ENCODE data around the gene ABHD2.
A peak's percentile ranks its signal among the peaks of the same experiment; 100 is the strongest.
"Not testable (repeated sequence)": the region's sequence is repeated elsewhere in the genome, so short reads cannot be mapped to it uniquely, and the experiment has no call there.

ABHD2 gene

DNA sequence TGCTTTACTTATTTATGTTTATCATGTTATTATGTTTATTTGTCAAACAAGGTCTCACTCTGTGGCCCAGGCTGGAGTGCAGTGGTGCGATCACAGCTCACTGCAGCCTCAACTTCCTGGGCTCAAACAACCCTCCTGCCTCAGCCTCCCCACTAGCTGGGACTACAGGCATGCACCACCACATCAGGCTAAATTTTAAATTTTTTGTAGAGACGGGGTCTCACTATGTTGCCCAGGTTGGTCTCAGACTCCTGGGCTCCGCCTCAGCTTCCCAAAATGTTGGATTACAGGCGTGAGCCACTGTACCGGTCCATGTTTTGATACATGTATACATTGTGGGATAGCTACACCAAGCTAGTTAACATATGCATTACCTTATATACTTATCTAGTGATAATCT is 1.9 kb upstream of the ABHD2 start:
- POLR2A ChIA-PET; H3K4me3 ChIP-seq (ENCODE audit: low read depth, low read length); H3K36me3 ChIP-seq (ENCODE audit: control insufficient read depth in 2 of 2, insufficient read depth in 1 of 2, low read length in 2 of 2); H3K27ac ChIP-seq (ENCODE audit: extremely low read depth, low read depth, low read length); H3K9me3 ChIP-seq (ENCODE audit: control insufficient read depth, insufficient read depth, low read depth, low read length): not testable (repeated sequence)
- TF ChIP-seq ZNF121 (tag by site-specific recombination; IDR thresholded peaks at IDR 0.05) = 0 out of 2 replicates have a peak, but pooled peaks have one; percentile 48
- peaks cover 22% of the 10 kb centered on the region for H3K4me1 ChIP-seq (ENCODE audit: control insufficient read depth, insufficient read depth, low read length)
- CTCF ChIA-PET = interaction anchor here (0.7 to 7.1 kb wide), 6 partner anchors 9 to 91 kb away, joined by 3 to 55 read pairs (median 4); no protein-coding TSS in a partner anchor

DNA sequence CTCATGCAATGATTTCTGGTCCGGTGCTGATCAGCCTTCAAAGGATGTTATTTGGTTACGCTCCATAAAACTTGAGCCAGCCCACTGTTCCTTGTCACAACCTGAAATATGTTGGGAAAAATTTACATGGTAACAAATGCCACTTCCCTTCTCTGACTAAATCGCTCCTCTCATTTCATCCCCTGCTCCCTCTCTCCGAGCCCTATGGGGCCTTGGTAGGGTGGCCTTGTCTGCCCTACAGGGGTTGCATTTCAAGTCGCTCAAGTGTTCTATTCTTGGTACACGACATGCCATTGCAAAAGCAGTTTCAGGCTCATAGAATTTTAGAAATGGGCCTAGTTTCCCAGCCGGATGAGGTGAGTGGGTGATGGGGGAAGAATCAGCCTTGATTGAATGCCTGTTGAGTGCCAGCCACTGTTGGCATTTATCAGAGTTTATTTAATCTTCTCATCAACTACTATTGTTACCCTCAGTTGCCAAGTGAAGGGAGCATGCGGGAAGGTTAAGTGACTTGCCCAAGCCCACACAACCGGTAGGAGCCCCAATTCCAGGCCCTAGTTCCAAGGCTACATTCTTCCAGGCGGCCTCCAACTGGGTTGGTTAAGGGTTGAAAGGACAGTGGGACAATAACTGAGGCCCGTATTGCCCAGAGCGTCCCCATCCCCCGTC is 961 bp upstream of the ABHD2 start:
- Histone ChIP-seq H3K9me3 (ENCODE audit: control insufficient read depth, insufficient read depth, low read depth, low read length) (no peaks in the 10 kb centered on the region), H3K4me3 (ENCODE audit: low read depth, low read length) (peak overlapping the region; percentile 39), H3K36me3 (ENCODE audit: control insufficient read depth in 2 of 2, insufficient read depth in 1 of 2, low read length in 2 of 2) (no peaks in the 10 kb centered on the region), H3K27ac (ENCODE audit: extremely low read depth, low read depth, low read length) (peak overlapping the region; percentile 27; the same call in 1 of the 2 replicates), H3K4me1 (ENCODE audit: control insufficient read depth, insufficient read depth, low read length) (peaks cover 28% of the 10 kb centered on the region)
- ChIA-PET POLR2A (interaction anchor here (0.7 to 2.4 kb wide), 17 partner anchors 8 to 299 kb away, joined by 3 to 17 read pairs (median 4); no protein-coding TSS in a partner anchor), CTCF (interaction anchor here (0.9 to 7.1 kb wide), 9 partner anchors 10 to 90 kb away, joined by 3 to 55 read pairs (median 5); no protein-coding TSS in a partner anchor)
- TF ChIP-seq, protein P1, sequence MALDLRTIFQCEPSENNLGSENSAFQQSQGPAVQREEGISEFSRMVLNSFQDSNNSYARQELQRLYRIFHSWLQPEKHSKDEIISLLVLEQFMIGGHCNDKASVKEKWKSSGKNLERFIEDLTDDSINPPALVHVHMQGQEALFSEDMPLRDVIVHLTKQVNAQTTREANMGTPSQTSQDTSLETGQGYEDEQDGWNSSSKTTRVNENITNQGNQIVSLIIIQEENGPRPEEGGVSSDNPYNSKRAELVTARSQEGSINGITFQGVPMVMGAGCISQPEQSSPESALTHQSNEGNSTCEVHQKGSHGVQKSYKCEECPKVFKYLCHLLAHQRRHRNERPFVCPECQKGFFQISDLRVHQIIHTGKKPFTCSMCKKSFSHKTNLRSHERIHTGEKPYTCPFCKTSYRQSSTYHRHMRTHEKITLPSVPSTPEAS (tag by site-specific recombination; IDR thresholded peaks at IDR 0.05) = no peak
- 0 out of 2 replicates have a peak, but pooled peaks have one; percentile 22 for TF ChIP-seq ZFP37 (tag by site-specific recombination; IDR thresholded peaks at IDR 0.05)
- TF ChIP-seq, protein P2, sequence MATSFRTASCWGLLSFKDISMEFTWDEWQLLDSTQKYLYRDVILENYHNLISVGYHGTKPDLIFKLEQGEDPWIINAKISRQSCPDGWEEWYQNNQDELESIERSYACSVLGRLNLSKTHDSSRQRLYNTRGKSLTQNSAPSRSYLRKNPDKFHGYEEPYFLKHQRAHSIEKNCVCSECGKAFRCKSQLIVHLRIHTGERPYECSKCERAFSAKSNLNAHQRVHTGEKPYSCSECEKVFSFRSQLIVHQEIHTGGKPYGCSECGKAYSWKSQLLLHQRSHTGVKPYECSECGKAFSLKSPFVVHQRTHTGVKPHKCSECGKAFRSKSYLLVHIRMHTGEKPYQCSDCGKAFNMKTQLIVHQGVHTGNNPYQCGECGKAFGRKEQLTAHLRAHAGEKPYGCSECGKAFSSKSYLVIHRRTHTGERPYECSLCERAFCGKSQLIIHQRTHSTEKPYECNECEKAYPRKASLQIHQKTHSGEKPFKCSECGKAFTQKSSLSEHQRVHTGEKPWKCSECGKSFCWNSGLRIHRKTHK (tag by site-specific recombination; IDR thresholded peaks at IDR 0.05) = no peak
- TF ChIP-seq GLI4 (tag by site-specific recombination; IDR thresholded peaks at IDR 0.05) = 0 out of 2 replicates have a peak, but pooled peaks have one; percentile 67
- TF ChIP-seq ZBTB48 (tag by site-specific recombination; IDR thresholded peaks at IDR 0.05) = peak; percentile 34; the same call in 1 of the 2 replicates

DNA sequence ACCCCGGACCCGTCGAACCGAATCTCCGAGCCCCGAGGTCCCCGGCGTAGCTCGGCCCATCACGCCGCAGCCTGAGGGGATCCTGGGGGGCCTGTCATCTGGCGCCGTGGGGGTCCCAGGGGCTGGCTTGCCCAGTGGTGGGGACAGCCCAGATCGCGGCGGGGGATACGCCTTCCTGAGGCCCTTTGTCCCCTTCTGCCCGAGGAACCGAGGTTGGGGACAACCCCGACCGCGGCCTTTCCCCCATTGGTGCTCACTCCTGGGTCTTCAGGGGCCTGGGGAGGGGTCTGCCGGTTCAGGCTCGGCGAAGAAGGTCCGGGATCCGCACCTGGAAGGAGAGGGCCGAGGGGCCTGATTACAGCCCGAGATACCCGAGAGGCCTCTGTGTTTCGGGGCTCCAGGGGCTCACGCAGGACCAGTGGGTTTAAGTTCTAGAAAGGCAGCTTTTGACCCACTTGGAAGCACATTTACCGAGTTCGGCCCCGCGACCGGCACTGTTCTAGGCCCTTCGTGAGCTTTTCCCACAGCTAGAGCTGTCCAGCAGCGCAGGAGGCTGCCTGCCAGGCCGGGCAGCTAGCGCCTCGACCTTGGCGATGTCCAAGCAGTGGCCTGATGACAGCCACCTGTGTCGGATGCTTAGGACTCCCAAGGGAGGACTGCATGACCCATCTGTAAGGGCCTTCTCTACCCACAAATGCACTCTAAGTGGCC is 504 bp downstream of the ABHD2 start:
- Histone ChIP-seq H3K27ac (ENCODE audit: extremely low read depth, low read depth, low read length) (peak overlapping the region; percentile 55; the same call in 1 of the 2 replicates), H3K4me3 (ENCODE audit: low read depth, low read length) (peak overlapping the region; percentile 90), H3K4me1 (ENCODE audit: control insufficient read depth, insufficient read depth, low read length) (peaks cover 28% of the 10 kb centered on the region), H3K36me3 (ENCODE audit: control insufficient read depth in 2 of 2, insufficient read depth in 1 of 2, low read length in 2 of 2) (no peaks in the 10 kb centered on the region), H3K9me3 (ENCODE audit: control insufficient read depth, insufficient read depth, low read depth, low read length) (no peaks in the 10 kb centered on the region)
- ChIA-PET POLR2A (interaction anchor here (0.5 to 2.4 kb wide), 23 partner anchors 8 to 223 kb away, joined by 3 to 17 read pairs (median 4); no protein-coding TSS in a partner anchor), CTCF (interaction anchor here (0.5 to 7.1 kb wide), 13 partner anchors 9 to 291 kb away, joined by 3 to 55 read pairs (median 4); no protein-coding TSS in a partner anchor)
- TF ChIP-seq ZNF155 (tag by site-specific recombination; IDR thresholded peaks at IDR 0.05) = no peak
- 0 out of 2 replicates have a peak, but pooled peaks have one; percentile 7 for TF ChIP-seq IKZF3 (tag by site-specific recombination; IDR thresholded peaks at IDR 0.05)
- TF ChIP-seq ZNF426 (tag by site-specific recombination; IDR thresholded peaks at IDR 0.05) = no peak
- 0 out of 2 replicates have a peak, but pooled peaks have one; percentile 33 for TF ChIP-seq ZNF660 (tag by site-specific recombination; IDR thresholded peaks at IDR 0.05)
- TF ChIP-seq ZNF548 (tag by site-specific recombination; IDR thresholded peaks at IDR 0.05) = no peak
- TF ChIP-seq, protein P3, sequence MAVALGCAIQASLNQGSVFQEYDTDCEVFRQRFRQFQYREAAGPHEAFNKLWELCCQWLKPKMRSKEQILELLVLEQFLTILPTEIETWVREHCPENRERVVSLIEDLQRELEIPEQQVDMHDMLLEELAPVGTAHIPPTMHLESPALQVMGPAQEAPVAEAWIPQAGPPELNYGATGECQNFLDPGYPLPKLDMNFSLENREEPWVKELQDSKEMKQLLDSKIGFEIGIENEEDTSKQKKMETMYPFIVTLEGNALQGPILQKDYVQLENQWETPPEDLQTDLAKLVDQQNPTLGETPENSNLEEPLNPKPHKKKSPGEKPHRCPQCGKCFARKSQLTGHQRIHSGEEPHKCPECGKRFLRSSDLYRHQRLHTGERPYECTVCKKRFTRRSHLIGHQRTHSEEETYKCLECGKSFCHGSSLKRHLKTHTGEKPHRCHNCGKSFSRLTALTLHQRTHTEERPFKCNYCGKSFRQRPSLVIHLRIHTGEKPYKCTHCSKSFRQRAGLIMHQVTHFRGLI (tag by site-specific recombination; IDR thresholded peaks at IDR 0.05) = no peak
- TF ChIP-seq, protein P4, sequence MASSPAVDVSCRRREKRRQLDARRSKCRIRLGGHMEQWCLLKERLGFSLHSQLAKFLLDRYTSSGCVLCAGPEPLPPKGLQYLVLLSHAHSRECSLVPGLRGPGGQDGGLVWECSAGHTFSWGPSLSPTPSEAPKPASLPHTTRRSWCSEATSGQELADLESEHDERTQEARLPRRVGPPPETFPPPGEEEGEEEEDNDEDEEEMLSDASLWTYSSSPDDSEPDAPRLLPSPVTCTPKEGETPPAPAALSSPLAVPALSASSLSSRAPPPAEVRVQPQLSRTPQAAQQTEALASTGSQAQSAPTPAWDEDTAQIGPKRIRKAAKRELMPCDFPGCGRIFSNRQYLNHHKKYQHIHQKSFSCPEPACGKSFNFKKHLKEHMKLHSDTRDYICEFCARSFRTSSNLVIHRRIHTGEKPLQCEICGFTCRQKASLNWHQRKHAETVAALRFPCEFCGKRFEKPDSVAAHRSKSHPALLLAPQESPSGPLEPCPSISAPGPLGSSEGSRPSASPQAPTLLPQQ (tag by site-specific recombination; IDR thresholded peaks at IDR 0.05) = no peak
- TF ChIP-seq ZNF777 (tag by site-specific recombination; IDR thresholded peaks at IDR 0.05; ENCODE audit: borderline replicate concordance) = no peak
- TF ChIP-seq ZBTB48 (tag by site-specific recombination; IDR thresholded peaks at IDR 0.05) = 0 out of 2 replicates have a peak, but pooled peaks have one; percentile 28
- TF ChIP-seq ZNF175 (tag by site-specific recombination; IDR thresholded peaks at IDR 0.05) = no peak
- no peak; the same call in 1 of the 2 replicates for TF ChIP-seq ZEB2 (tag by site-specific recombination; IDR thresholded peaks at IDR 0.05)
- no peak for TF ChIP-seq YY2 (tag by site-specific recombination; IDR thresholded peaks at IDR 0.05)
- TF ChIP-seq ZNF621 (tag by site-specific recombination; IDR thresholded peaks at IDR 0.05) = no peak
- no peak for TF ChIP-seq MZF1 (tag by site-specific recombination; IDR thresholded peaks at IDR 0.05; ENCODE audit: borderline replicate concordance)
- TF ChIP-seq ZBTB7A (tag by site-specific recombination; IDR thresholded peaks at IDR 0.05; ENCODE audit: low read depth) = no peak
- TF ChIP-seq ZNF169 (tag by site-specific recombination; IDR thresholded peaks at IDR 0.05) = no peak
- no peak for TF ChIP-seq ZNF146 (tag by site-specific recombination; IDR thresholded peaks at IDR 0.05)
- TF ChIP-seq ZBTB20 (tag by site-specific recombination; IDR thresholded peaks at IDR 0.05) = peak; percentile 56; the same call in 1 of the 2 replicates

Measured in HEK293 (cell line).